ENCODE data around the gene FCSK.

DNA sequence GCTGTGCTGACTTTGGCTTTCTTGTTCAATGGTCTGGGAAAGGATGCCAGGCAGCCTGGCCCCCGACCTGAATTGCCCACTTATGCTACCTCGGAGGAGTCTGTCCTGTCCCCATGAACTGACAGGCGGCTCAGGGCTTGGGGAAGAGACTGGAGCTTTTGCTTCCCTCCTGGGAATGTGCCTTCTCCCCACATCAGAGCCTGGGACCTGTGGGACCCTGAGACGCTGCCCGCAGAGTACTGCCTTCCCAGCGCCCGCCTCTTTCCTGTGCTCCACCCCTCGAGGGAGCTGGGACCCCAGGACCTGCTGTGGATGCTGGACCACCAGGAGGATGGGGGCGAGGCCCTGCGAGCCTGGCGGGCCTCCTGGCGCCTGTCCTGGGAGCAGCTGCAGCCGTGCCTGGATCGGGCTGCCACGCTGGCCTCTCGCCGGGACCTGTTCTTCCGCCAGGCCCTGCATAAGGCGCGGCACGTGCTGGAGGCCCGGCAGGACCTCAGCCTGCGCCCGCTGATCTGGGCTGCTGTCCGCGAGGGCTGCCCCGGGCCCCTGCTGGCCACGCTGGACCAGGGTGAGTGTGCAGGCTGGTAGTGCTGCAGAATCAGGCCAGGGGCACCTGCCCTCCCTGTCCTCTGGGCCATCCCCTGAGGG lies 18.5 kb downstream of the FCSK start:
- TF ChIP-seq, protein P1, sequence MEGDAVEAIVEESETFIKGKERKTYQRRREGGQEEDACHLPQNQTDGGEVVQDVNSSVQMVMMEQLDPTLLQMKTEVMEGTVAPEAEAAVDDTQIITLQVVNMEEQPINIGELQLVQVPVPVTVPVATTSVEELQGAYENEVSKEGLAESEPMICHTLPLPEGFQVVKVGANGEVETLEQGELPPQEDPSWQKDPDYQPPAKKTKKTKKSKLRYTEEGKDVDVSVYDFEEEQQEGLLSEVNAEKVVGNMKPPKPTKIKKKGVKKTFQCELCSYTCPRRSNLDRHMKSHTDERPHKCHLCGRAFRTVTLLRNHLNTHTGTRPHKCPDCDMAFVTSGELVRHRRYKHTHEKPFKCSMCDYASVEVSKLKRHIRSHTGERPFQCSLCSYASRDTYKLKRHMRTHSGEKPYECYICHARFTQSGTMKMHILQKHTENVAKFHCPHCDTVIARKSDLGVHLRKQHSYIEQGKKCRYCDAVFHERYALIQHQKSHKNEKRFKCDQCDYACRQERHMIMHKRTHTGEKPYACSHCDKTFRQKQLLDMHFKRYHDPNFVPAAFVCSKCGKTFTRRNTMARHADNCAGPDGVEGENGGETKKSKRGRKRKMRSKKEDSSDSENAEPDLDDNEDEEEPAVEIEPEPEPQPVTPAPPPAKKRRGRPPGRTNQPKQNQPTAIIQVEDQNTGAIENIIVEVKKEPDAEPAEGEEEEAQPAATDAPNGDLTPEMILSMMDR (IDR thresholded peaks at IDR 0.05) = no peak
- TF ChIP-seq POLR2A (IDR thresholded peaks at IDR 0.05) = no peak

All from uterus (tissue), 2 donors.